NCI-H524 treated with DMSO at 0.1 percent for 48 hours (cell line): Measurements from ENCODE around the gene ZDHHC1.
"Not testable (repeated sequence)": the region's sequence is repeated elsewhere in the genome, so short reads cannot be mapped to it uniquely, and the experiment has no call there.

Experiments used
- DNase-seq: peaks from one replicate; lab custom pipeline; 2025; lab: John Stamatoyannopoulos, UW

Gene ZDHHC1

DNA sequence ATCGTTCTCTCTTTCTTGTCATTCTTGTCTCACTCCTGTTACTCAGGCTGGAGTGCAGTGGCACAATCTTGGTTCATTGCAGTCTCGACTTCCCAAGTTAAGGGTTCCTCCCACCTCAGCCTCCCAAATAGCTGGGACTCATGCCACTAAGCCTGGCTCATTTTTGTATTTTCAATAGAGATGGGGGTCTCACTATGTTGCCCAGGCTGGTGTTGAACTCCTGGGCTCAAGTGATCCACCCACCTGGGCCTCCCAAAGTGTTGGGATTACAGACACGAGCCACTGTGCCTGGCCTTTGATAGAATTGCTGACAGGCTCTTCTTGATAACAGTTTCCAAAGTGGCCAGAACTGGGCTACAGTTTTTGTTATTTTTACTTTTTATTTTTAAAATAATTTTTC, 55.2 kb downstream of the ZDHHC1 start:
- no peak for DNase-seq

- not testable (repeated sequence) for DNase-seq
These were observed 56.6 kb downstream of the ZDHHC1 start for GRCh38 chr16:67359540-67360269.

GRCh38 chr16:67357561-67357960, 58.7 kb downstream of the ZDHHC1 start:
- no peak for DNase-seq

GRCh38 chr16:67356396-67356795, 59.9 kb downstream of the ZDHHC1 start:
- no peak for DNase-seq

- DNase-seq: not testable (repeated sequence)
These were observed 63.8 kb downstream of the ZDHHC1 start for GRCh38 chr16:67352463-67352862.

- no peak for DNase-seq
These were observed 66.0 kb downstream of the ZDHHC1 start for GRCh38 chr16:67350324-67350723.

GRCh38 chr16:67349172-67349571, 67.1 kb downstream of the ZDHHC1 start:
- peak; percentile 7 for DNase-seq

- DNase-seq: no peak
These were observed 69.9 kb downstream of the ZDHHC1 start for GRCh38 chr16:67346341-67346740.

- no peak for DNase-seq
These were observed 70.9 kb downstream of the ZDHHC1 start for GRCh38 chr16:67345401-67345800.
